CD14-positive monocyte (primary cell): ENCODE results near the gene KIF13A. TPM values are rescaled to one million over a fixed set of nuclear protein-coding genes. Genes with fewer than 3 reads are reported as not detected.

Experiments used
- DNase-seq, 3 donors: peaks; one replicate each; pipeline ENCODE4 v3.0.0-alpha.2; 2011 to 2022
- H2AFZ ChIP-seq: 2 replicates; pipeline ENCODE4 v1.6.0; 2012; ENCODE audit warnings: mild to moderate bottlenecking, low read depth, low read length, inconsistent platforms; ENCODE audit not compliant: insufficient read depth, poor library complexity, severe bottlenecking
- H3K27ac ChIP-seq, 2 donors: 1 replicate in 1 of 2; 2 replicates in 1 of 2; pipeline ENCODE4 v1.5.1; 2012 to 2013; ENCODE audit warnings: low read length in 2 of 2, control low read depth in 1 of 2, inconsistent platforms in 1 of 2, low read depth in 1 of 2, mild to moderate bottlenecking in 1 of 2
- H3K27me3 ChIP-seq, 2 donors: one replicate each; pipeline versions ENCODE4 v1.6.0 to v1.6.1; 2011 to 2013; ENCODE audit warnings: low read length in 2 of 2; ENCODE audit not compliant: control insufficient read depth in 2 of 2, insufficient read depth in 2 of 2
- H3K36me3 ChIP-seq, 2 donors: replicated peaks in 1 of 2; 1 replicate in 1 of 2; 2 replicates in 1 of 2; pipeline versions ENCODE4 v1.5.1 to v1.6.1; 2012 to 2013; ENCODE audit warnings: low read length in 2 of 2, control low read depth in 1 of 2, inconsistent platforms in 1 of 2, mild to moderate bottlenecking in 1 of 2; ENCODE audit not compliant: insufficient read depth in 2 of 2, control insufficient read depth in 1 of 2
- H3K4me1 ChIP-seq, 2 donors: 1 replicate in 1 of 2; 2 replicates in 1 of 2; pipeline versions ENCODE4 v1.5.1 to v1.6.1; 2012 to 2013; ENCODE audit warnings: low read length in 2 of 2, control low read depth in 1 of 2, inconsistent platforms in 1 of 2, mild to moderate bottlenecking in 1 of 2, moderate library complexity in 1 of 2; ENCODE audit not compliant: insufficient read depth in 2 of 2, control insufficient read depth in 1 of 2
- H3K4me2 ChIP-seq: replicated peaks from 2 replicates; pipeline ENCODE3; 2012; ENCODE audit warnings: low read length, moderate library complexity, mild to moderate bottlenecking; ENCODE audit not compliant: poor library complexity, severe bottlenecking; ENCODE audit errors: extremely low read depth
- H3K4me3 ChIP-seq, 3 experiments: fragments of 200-600 bp in 1 of 3; sonication (generic) in 1 of 3; replicated peaks in 1 of 3; 1 replicate in 2 of 3; 2 replicates in 1 of 3; pipeline ENCODE4 v1.5.1; 2011 to 2013; ENCODE audit warnings: low read length in 3 of 3, mild to moderate bottlenecking in 3 of 3, control low read depth in 2 of 3, low read depth in 2 of 3, inconsistent platforms in 1 of 3, moderate library complexity in 1 of 3
- H3K79me2 ChIP-seq: 2 replicates; pipeline ENCODE4 v1.6.0; 2012; ENCODE audit warnings: mild to moderate bottlenecking, control low read depth, inconsistent platforms, low read length, moderate library complexity; ENCODE audit not compliant: insufficient read depth
- H3K9ac ChIP-seq: 2 replicates; pipeline ENCODE4 v1.6.0; 2017; ENCODE audit warnings: low read length, mild to moderate bottlenecking; ENCODE audit not compliant: insufficient read depth, poor library complexity, severe bottlenecking
- H3K9me3 ChIP-seq, 2 donors: replicated peaks in 1 of 2; 1 replicate in 1 of 2; 2 replicates in 1 of 2; pipeline versions ENCODE4 v1.5.1 to v1.6.1; 2012 to 2013; ENCODE audit warnings: low read length in 2 of 2, control low read depth in 1 of 2; ENCODE audit not compliant: control insufficient read depth in 1 of 2, insufficient read depth in 1 of 2
- H4K20me1 ChIP-seq: 2 replicates; pipeline ENCODE4 v1.6.0; 2012; ENCODE audit warnings: mild to moderate bottlenecking, low read length, control low read depth, moderate library complexity; ENCODE audit not compliant: insufficient read depth
- H3K27ac Mint-ChIP-seq, 7 donors: one replicate each; pipeline ENCODE4 v1.8.0; 2020; ENCODE audit warnings: mild to moderate bottlenecking in 7 of 7, mixed read lengths in 7 of 7, moderate library complexity in 6 of 7, inconsistent platforms in 2 of 7
- H3K27me3 Mint-ChIP-seq, 3 donors: one replicate each; pipeline ENCODE4 v1.8.0; 2021 to 2022; ENCODE audit warnings: low read depth in 3 of 3, mild to moderate bottlenecking in 3 of 3, mixed read lengths in 3 of 3, moderate library complexity in 3 of 3, inconsistent platforms in 1 of 3
- H3K36me3 Mint-ChIP-seq, 2 donors: one replicate each; pipeline ENCODE4 v1.8.0; 2020; ENCODE audit warnings: mixed read lengths in 2 of 2, inconsistent platforms in 1 of 2, mild to moderate bottlenecking in 1 of 2
- H3K4me1 Mint-ChIP-seq: one replicate; pipeline ENCODE4 v1.8.0; 2020; ENCODE audit warnings: mild to moderate bottlenecking, mixed read lengths
- H3K4me3 Mint-ChIP-seq, 2 donors: one replicate each; pipeline ENCODE4 v1.8.0; 2020; ENCODE audit warnings: mild to moderate bottlenecking in 2 of 2, mixed read lengths in 2 of 2, moderate library complexity in 1 of 2
- H3K9me3 Mint-ChIP-seq, 7 donors: one replicate each; pipeline ENCODE4 v1.8.0; 2020 to 2022; ENCODE audit warnings: mixed read lengths in 7 of 7, mild to moderate bottlenecking in 6 of 7, moderate library complexity in 6 of 7, inconsistent platforms in 2 of 7
- WGBS: methylation state at CpG from one replicate; pipeline ENCODE4 v1.1.5; 2013; ENCODE audit warnings: missing lambda C conversion rate; ENCODE audit not compliant: insufficient coverage; 5-methylcytosine and 5-hydroxymethylcytosine counted together
- intact Hi-C, 2 donors: fragments of 100-400 bp; cut with micrococcal nuclease; formaldehyde crosslinking; loops; one replicate each; pipeline versions ENCODE4 v1.15.0 to v1.15.1; 2023
- polyA plus RNA-seq, 3 donors: library from polyadenylated mRNA; depleted of rRNA in 1 of 3; unstranded in 2 of 3; stranded (reverse) in 1 of 3; fragments of 300-500 nt in 2 of 3; fragments of >200 nt in 1 of 3; fragmentation: Illumina TruSeq in 2 of 3; gene quantifications; 1 replicate in 2 of 3; 2 replicates in 1 of 3; pipeline ENCODE4 v1.2.3, GENCODE V29; 2012 to 2021
- TF ChIP-seq, protein P1 (sequence below): fragments of 200-600 bp; IDR thresholded peaks from one replicate; pipeline ENCODE4 v1.8.0; 2022; ENCODE audit warnings: antibody characterized with exemption, mild to moderate bottlenecking

The KIF13A gene
- polyA plus RNA-seq, 3 donors, result 2.9 to 28.4 (median 6.0) TPM

- Histone ChIP-seq H2AFZ (no peak overlapping the region), H3K4me2 (no peak overlapping the region), H3K27me3 (no peaks in the 10 kb centered on the region), H3K36me3 (peaks cover 2 to 24% of the 10 kb centered on the region in 2 donors), H3K9me3 (no peaks in the 10 kb centered on the region), H3K27ac (peak overlapping the region in 1 of 2 donors; percentile 31), H3K4me1 (peaks cover 0 to under 1% of the 10 kb centered on the region in 2 donors), H3K4me3 (no peak overlapping the region), H4K20me1 (peaks cover 14% of the 10 kb centered on the region), H3K9ac (no peak overlapping the region), H3K79me2 (no peaks in the 10 kb centered on the region)
- H3K27me3 Mint-ChIP-seq, result peaks cover 0 to under 1% (median 0%) of the 10 kb centered on the region in 3 donors
- TF ChIP-seq, protein P1, sequence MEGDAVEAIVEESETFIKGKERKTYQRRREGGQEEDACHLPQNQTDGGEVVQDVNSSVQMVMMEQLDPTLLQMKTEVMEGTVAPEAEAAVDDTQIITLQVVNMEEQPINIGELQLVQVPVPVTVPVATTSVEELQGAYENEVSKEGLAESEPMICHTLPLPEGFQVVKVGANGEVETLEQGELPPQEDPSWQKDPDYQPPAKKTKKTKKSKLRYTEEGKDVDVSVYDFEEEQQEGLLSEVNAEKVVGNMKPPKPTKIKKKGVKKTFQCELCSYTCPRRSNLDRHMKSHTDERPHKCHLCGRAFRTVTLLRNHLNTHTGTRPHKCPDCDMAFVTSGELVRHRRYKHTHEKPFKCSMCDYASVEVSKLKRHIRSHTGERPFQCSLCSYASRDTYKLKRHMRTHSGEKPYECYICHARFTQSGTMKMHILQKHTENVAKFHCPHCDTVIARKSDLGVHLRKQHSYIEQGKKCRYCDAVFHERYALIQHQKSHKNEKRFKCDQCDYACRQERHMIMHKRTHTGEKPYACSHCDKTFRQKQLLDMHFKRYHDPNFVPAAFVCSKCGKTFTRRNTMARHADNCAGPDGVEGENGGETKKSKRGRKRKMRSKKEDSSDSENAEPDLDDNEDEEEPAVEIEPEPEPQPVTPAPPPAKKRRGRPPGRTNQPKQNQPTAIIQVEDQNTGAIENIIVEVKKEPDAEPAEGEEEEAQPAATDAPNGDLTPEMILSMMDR, result no peak
- H3K4me3 Mint-ChIP-seq, result no peak overlapping the region
- 98% methylated on average over 5 of the region's 12 CpGs for WGBS
- DNase-seq, result no peak
- H3K4me1 Mint-ChIP-seq, result peaks cover 4% of the 10 kb centered on the region
- intact Hi-C loops, result no loop called here
- H3K36me3 Mint-ChIP-seq, result peaks cover 22 to 31% of the 10 kb centered on the region in 2 donors
- H3K9me3 Mint-ChIP-seq, result no peaks in the 10 kb centered on the region
- peak overlapping the region in 1 of 7 donors; percentile 30 for H3K27ac Mint-ChIP-seq
Measured at GRCh38 chr6:17863901-17864754, 123.3 kb downstream of the KIF13A start.

GRCh38 chr6:17861361-17861760, 126.1 kb downstream of the KIF13A start:
- H3K4me1 ChIP-seq, result no peaks in the 10 kb centered on the region
- H2AFZ ChIP-seq, result no peak overlapping the region
- no CpG with 5 or more reads among the region's 1 CpG for WGBS
- H3K79me2 ChIP-seq, result no peaks in the 10 kb centered on the region
- Mint-ChIP-seq H3K27me3 (peaks cover 0 to 2% (median 0%) of the 10 kb centered on the region in 3 donors), H3K4me1 (peaks cover 2% of the 10 kb centered on the region), H3K36me3 (peaks cover 26 to 28% of the 10 kb centered on the region in 2 donors), H3K4me3 (no peak overlapping the region), H3K9me3 (peaks cover 0 to 2% (median 0%) of the 10 kb centered on the region in 7 donors), H3K27ac (peak overlapping the region in 1 of 7 donors; percentile 26)
- no peak overlapping the region for H3K4me2 ChIP-seq
- H3K9me3 ChIP-seq, result no peaks in the 10 kb centered on the region
- H3K36me3 ChIP-seq, result peaks cover 0 to 37% of the 10 kb centered on the region in 2 donors
- TF ChIP-seq, protein P1, result no peak
- H4K20me1 ChIP-seq, result peaks cover 15% of the 10 kb centered on the region
- no peak for DNase-seq
- intact Hi-C loops, result no loop called here
- no peaks in the 10 kb centered on the region for H3K27me3 ChIP-seq
- no peak overlapping the region for H3K27ac ChIP-seq
- no peak overlapping the region for H3K9ac ChIP-seq
- no peak overlapping the region for H3K4me3 ChIP-seq
